GM23338 (cell line): ENCODE results near the gene KANK4. TPM values are rescaled to one million over a fixed set of nuclear protein-coding genes. Genes with fewer than 3 reads are reported as not detected.

Experiments
- ATAC-seq: fragments of 200-7000 bp; cut with Tn5 transposase; 3 replicates; pipeline ENCODE4 v1.9.1; 2020
- DNase-seq: peaks from one replicate; pipeline ENCODE4 v3.0.0-alpha.2; 2015; ENCODE audit warnings: low spot score
- H2AFZ ChIP-seq: fragments of 200-600 bp; sonication (generic); 2 replicates; pipeline ENCODE4 v1.8.0; 2016; ENCODE audit warnings: antibody characterized with exemption, mild to moderate bottlenecking, moderate library complexity
- H3F3A ChIP-seq: fragments of 200-600 bp; sonication (generic); replicated peaks from 2 replicates; pipeline ENCODE4 v1.8.0; 2017; ENCODE audit warnings: antibody characterized with exemption, mixed run types, low read depth
- H3K27ac ChIP-seq: fragments of 200-600 bp; sonication (generic); 2 replicates; pipeline ENCODE4 v1.6.1; 2016; ENCODE audit warnings: low read depth
- H3K27me3 ChIP-seq: fragments of 200-600 bp; sonication (generic); 2 replicates; pipeline ENCODE4 v1.8.0; 2016; ENCODE audit warnings: mild to moderate bottlenecking, mixed run types, moderate library complexity; ENCODE audit not compliant: insufficient read depth
- H3K36me3 ChIP-seq: fragments of 200-600 bp; sonication (generic); 2 replicates; pipeline ENCODE4 v1.8.0; 2016; ENCODE audit warnings: mild to moderate bottlenecking; ENCODE audit not compliant: insufficient read depth
- H3K4me1 ChIP-seq: fragments of 200-600 bp; sonication (generic); 2 replicates; pipeline ENCODE4 v1.8.0; 2016; ENCODE audit warnings: mild to moderate bottlenecking, moderate library complexity; ENCODE audit not compliant: insufficient read depth
- H3K4me2 ChIP-seq: fragments of 200-600 bp; sonication (generic); 2 replicates; pipeline ENCODE4 v1.7.1; 2017; ENCODE audit warnings: mixed run types
- H3K4me3 ChIP-seq: fragments of 200-600 bp; sonication (generic); 2 replicates; pipeline ENCODE4 v1.6.1; 2016; ENCODE audit warnings: mixed run types
- H3K79me2 ChIP-seq: fragments of 200-600 bp; sonication (generic); replicated peaks from 2 replicates; pipeline ENCODE4 v1.8.0; 2017; ENCODE audit warnings: mild to moderate bottlenecking; ENCODE audit not compliant: insufficient read depth
- H3K9me2 ChIP-seq: fragments of 200-600 bp; sonication (generic); 2 replicates; pipeline ENCODE4 v1.8.0; 2017; ENCODE audit not compliant: insufficient read depth
- H4K20me1 ChIP-seq: fragments of 200-600 bp; sonication (generic); replicated peaks from 2 replicates; pipeline ENCODE4 v1.8.0; 2017; ENCODE audit warnings: mild to moderate bottlenecking; ENCODE audit not compliant: insufficient read depth
- H3K27ac Mint-ChIP-seq: 2 replicates; pipeline ENCODE4 v1.8.0; 2020; ENCODE audit warnings: inconsistent platforms, mild to moderate bottlenecking, moderate library complexity, mixed read lengths
- H3K27me3 Mint-ChIP-seq: 3 replicates; pipeline ENCODE4 v1.8.0; 2022; ENCODE audit warnings: low read depth, mild to moderate bottlenecking, moderate library complexity, mixed read lengths, inconsistent platforms; ENCODE audit not compliant: insufficient read depth, poor library complexity
- H3K36me3 Mint-ChIP-seq: 3 replicates; pipeline ENCODE4 v1.8.0; 2021; ENCODE audit warnings: low read depth, mild to moderate bottlenecking, inconsistent platforms, moderate library complexity, mixed read lengths
- H3K4me1 Mint-ChIP-seq: 3 replicates; pipeline ENCODE4 v1.8.0; 2020; ENCODE audit warnings: mild to moderate bottlenecking, inconsistent platforms, mixed read lengths
- H3K4me3 Mint-ChIP-seq: 3 replicates; pipeline ENCODE4 v1.8.0; 2021; ENCODE audit warnings: moderate library complexity, mild to moderate bottlenecking, inconsistent platforms, mixed read lengths
- H3K9me3 Mint-ChIP-seq: 3 replicates; pipeline ENCODE4 v1.8.0; 2020; ENCODE audit warnings: moderate library complexity, mild to moderate bottlenecking, inconsistent platforms, mixed read lengths
- CREB1 ChIP-seq: fragments of 250-450 bp; sonication (Bioruptor Pico); IDR thresholded peaks from 2 replicates; pipeline ENCODE4 v1.5.0; 2020; ENCODE audit warnings: low read depth, mild to moderate bottlenecking, moderate library complexity
- EZH2 ChIP-seq: fragments of 200-600 bp; sonication (generic); IDR thresholded peaks from one replicate; pipeline ENCODE4 v1.8.0; 2017; ENCODE audit warnings: antibody characterized with exemption, mild to moderate bottlenecking, low read depth; ENCODE audit not compliant: unreplicated experiment
- EZH2phosphoT487 ChIP-seq: fragments of 200-600 bp; sonication (generic); IDR thresholded peaks from one replicate; pipeline ENCODE4 v1.8.1; 2018; ENCODE audit warnings: antibody characterized with exemption; ENCODE audit not compliant: unreplicated experiment
- JUNB ChIP-seq: IDR thresholded peaks from one replicate; pipeline ENCODE4 v1.6.1; 2016; ENCODE audit warnings: antibody characterized with exemption; ENCODE audit not compliant: unreplicated experiment
- NANOG ChIP-seq: IDR thresholded peaks from 2 replicates; pipeline ENCODE4 v1.6.1; 2016; ENCODE audit warnings: antibody characterized with exemption, borderline replicate concordance
- POLR2AphosphoS5 ChIP-seq: IDR thresholded peaks from 2 replicates; pipeline ENCODE4 v1.6.1; 2016; ENCODE audit warnings: antibody characterized with exemption, low read depth
- REST ChIP-seq: IDR thresholded peaks from one replicate; pipeline ENCODE4 v1.6.1; 2018; ENCODE audit warnings: antibody characterized with exemption; ENCODE audit not compliant: unreplicated experiment
- STAT1 ChIP-seq: IDR thresholded peaks from one replicate; pipeline ENCODE4 v1.6.1; 2016; ENCODE audit warnings: antibody characterized with exemption; ENCODE audit not compliant: unreplicated experiment
- ZNF114 ChIP-seq: fragments of 250-450 bp; sonication (Bioruptor Pico); IDR thresholded peaks from 2 replicates; pipeline ENCODE4 v1.5.0; 2020; ENCODE audit warnings: mild to moderate bottlenecking, moderate library complexity
- ZNF331 ChIP-seq: fragments of 250-450 bp; sonication (Bioruptor Pico); IDR thresholded peaks from 2 replicates; pipeline ENCODE4 v1.5.0; 2020; ENCODE audit warnings: low read depth, mild to moderate bottlenecking, moderate library complexity
- polyA plus RNA-seq: library from polyadenylated mRNA; unstranded; fragments of >200 nt; fragmentation: Nextera tagmentation; extraction: Ambion mirVana; gene quantifications from 2 replicates; pipeline ENCODE4 v1.2.1, GENCODE V29; 2016
- total RNA-seq: library from RNA; depleted of rRNA; stranded (reverse); fragments of >200 nt; shearing (Covaris generic); gene quantifications from 2 replicates; pipeline ENCODE4 v1.2.3, GENCODE V29; 2014
- TF ChIP-seq, protein P1 (sequence below): IDR thresholded peaks from 2 replicates; pipeline ENCODE4 v1.6.1; 2016; ENCODE audit warnings: antibody characterized with exemption
- TF ChIP-seq, protein P2 (sequence below), 2 experiments: fragments of 200-600 bp in 1 of 2; sonication (generic) in 1 of 2; conservative IDR thresholded peaks; 2 replicates each; pipeline versions ENCODE4 v1.5.1 to v1.6.1; 2016 to 2017; ENCODE audit warnings: antibody characterized with exemption in 2 of 2, low read depth in 2 of 2, mild to moderate bottlenecking in 2 of 2, moderate library complexity in 1 of 2
- TF ChIP-seq, protein P3 (sequence below): fragments of 250-450 bp; sonication (Bioruptor Pico); IDR thresholded peaks from 2 replicates; pipeline ENCODE4 v1.5.0; 2020; ENCODE audit warnings: mild to moderate bottlenecking, moderate library complexity

Gene KANK4
- total and polyA plus RNA-seq, 2 experiments from 2014 or later = 0.31 to 0.42 TPM

- Histone ChIP-seq H3K4me1 (no peaks in the 10 kb centered on the region), H3K36me3 (no peaks in the 10 kb centered on the region), H3K4me3 (no peak overlapping the region), H3K27me3 (no peaks in the 10 kb centered on the region), H3K79me2 (no peaks in the 10 kb centered on the region), H4K20me1 (no peaks in the 10 kb centered on the region), H3K4me2 (no peak overlapping the region), H3F3A (no peaks in the 10 kb centered on the region), H3K9me2 (no peaks in the 10 kb centered on the region), H3K27ac (no peak overlapping the region), H2AFZ (no peak overlapping the region)
- DNase-seq (no peak), ATAC-seq (no peak)
- TF ChIP-seq EZH2phosphoT487 (no peak), REST (no peak), EZH2 (no peak), ZNF331 (no peak), ZNF114 (no peak), JUNB (no peak), CREB1 (CRISPR knock-in tag) (no peak), STAT1 (no peak), POLR2AphosphoS5 (no peak), NANOG (no peak)
- TF ChIP-seq, protein P1, sequence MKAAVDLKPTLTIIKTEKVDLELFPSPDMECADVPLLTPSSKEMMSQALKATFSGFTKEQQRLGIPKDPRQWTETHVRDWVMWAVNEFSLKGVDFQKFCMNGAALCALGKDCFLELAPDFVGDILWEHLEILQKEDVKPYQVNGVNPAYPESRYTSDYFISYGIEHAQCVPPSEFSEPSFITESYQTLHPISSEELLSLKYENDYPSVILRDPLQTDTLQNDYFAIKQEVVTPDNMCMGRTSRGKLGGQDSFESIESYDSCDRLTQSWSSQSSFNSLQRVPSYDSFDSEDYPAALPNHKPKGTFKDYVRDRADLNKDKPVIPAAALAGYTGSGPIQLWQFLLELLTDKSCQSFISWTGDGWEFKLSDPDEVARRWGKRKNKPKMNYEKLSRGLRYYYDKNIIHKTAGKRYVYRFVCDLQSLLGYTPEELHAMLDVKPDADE = no peak
- TF ChIP-seq, protein P2, sequence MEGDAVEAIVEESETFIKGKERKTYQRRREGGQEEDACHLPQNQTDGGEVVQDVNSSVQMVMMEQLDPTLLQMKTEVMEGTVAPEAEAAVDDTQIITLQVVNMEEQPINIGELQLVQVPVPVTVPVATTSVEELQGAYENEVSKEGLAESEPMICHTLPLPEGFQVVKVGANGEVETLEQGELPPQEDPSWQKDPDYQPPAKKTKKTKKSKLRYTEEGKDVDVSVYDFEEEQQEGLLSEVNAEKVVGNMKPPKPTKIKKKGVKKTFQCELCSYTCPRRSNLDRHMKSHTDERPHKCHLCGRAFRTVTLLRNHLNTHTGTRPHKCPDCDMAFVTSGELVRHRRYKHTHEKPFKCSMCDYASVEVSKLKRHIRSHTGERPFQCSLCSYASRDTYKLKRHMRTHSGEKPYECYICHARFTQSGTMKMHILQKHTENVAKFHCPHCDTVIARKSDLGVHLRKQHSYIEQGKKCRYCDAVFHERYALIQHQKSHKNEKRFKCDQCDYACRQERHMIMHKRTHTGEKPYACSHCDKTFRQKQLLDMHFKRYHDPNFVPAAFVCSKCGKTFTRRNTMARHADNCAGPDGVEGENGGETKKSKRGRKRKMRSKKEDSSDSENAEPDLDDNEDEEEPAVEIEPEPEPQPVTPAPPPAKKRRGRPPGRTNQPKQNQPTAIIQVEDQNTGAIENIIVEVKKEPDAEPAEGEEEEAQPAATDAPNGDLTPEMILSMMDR (conservative IDR thresholded peaks at IDR 0.05; ENCODE audit: low read depth in 2 of 2) = no peak
- TF ChIP-seq, protein P3, sequence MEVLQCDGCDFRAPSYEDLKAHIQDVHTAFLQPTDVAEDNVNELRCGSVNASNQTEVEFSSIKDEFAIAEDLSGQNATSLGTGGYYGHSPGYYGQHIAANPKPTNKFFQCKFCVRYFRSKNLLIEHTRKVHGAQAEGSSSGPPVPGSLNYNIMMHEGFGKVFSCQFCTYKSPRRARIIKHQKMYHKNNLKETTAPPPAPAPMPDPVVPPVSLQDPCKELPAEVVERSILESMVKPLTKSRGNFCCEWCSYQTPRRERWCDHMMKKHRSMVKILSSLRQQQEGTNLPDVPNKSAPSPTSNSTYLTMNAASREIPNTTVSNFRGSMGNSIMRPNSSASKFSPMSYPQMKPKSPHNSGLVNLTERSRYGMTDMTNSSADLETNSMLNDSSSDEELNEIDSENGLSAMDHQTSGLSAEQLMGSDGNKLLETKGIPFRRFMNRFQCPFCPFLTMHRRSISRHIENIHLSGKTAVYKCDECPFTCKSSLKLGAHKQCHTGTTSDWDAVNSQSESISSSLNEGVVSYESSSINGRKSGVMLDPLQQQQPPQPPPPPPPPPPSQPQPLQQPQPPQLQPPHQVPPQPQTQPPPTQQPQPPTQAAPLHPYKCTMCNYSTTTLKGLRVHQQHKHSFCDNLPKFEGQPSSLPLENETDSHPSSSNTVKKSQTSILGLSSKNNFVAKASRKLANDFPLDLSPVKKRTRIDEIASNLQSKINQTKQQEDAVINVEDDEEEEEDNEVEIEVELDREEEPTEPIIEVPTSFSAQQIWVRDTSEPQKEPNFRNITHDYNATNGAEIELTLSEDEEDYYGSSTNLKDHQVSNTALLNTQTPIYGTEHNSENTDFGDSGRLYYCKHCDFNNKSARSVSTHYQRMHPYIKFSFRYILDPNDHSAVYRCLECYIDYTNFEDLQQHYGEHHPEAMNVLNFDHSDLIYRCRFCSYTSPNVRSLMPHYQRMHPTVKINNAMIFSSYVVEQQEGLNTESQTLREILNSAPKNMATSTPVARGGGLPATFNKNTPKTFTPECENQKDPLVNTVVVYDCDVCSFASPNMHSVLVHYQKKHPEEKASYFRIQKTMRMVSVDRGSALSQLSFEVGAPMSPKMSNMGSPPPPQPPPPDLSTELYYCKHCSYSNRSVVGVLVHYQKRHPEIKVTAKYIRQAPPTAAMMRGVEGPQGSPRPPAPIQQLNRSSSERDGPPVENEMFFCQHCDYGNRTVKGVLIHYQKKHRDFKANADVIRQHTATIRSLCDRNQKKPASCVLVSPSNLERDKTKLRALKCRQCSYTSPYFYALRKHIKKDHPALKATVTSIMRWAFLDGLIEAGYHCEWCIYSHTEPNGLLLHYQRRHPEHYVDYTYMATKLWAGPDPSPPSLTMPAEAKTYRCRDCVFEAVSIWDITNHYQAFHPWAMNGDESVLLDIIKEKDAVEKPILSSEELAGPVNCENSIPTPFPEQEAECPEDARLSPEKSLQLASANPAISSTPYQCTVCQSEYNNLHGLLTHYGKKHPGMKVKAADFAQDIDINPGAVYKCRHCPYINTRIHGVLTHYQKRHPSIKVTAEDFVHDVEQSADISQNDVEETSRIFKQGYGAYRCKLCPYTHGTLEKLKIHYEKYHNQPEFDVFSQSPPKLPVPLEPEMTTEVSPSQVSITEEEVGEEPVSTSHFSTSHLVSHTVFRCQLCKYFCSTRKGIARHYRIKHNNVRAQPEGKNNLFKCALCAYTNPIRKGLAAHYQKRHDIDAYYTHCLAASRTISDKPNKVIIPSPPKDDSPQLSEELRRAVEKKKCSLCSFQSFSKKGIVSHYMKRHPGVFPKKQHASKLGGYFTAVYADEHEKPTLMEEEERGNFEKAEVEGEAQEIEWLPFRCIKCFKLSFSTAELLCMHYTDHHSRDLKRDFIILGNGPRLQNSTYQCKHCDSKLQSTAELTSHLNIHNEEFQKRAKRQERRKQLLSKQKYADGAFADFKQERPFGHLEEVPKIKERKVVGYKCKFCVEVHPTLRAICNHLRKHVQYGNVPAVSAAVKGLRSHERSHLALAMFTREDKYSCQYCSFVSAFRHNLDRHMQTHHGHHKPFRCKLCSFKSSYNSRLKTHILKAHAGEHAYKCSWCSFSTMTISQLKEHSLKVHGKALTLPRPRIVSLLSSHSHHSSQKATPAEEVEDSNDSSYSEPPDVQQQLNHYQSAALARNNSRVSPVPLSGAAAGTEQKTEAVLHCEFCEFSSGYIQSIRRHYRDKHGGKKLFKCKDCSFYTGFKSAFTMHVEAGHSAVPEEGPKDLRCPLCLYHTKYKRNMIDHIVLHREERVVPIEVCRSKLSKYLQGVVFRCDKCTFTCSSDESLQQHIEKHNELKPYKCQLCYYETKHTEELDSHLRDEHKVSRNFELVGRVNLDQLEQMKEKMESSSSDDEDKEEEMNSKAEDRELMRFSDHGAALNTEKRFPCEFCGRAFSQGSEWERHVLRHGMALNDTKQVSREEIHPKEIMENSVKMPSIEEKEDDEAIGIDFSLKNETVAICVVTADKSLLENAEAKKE (CRISPR knock-in tag) = no peak
- H3K27me3 Mint-ChIP-seq = peaks cover 10% of the 10 kb centered on the region
- H3K36me3 Mint-ChIP-seq = no peaks in the 10 kb centered on the region; the same call in 2 of the 3 replicates
- H3K27ac Mint-ChIP-seq = no peak overlapping the region
- no peak overlapping the region for H3K4me3 Mint-ChIP-seq
- H3K4me1 Mint-ChIP-seq = peaks cover 14% of the 10 kb centered on the region
- no peaks in the 10 kb centered on the region for H3K9me3 Mint-ChIP-seq
Measured at GRCh38 chr1:62333441-62333840, 14.2 kb upstream of the KANK4 start.
